H1 (cell line): ENCODE measurements around the gene GRID2. TPM values are rescaled to one million over a fixed set of nuclear protein-coding genes. Genes with fewer than 3 reads are reported as not detected.

ENCODE experiments used
- ASH2L ChIP-seq: fragments of 200-600, 300-600 bp; sonication (generic); IDR thresholded peaks from one replicate; pipeline ENCODE4 v1.7.1; 2017; ENCODE audit warnings: low read length
- ATF2 ChIP-seq: IDR thresholded peaks from 2 replicates; pipeline ENCODE4 v1.6.1; 2012; ENCODE audit warnings: low read length, inconsistent platforms
- BCL11A ChIP-seq, 2 experiments: IDR thresholded peaks; one replicate each; pipeline ENCODE4 v1.6.1; 2011; ENCODE audit warnings: low read depth in 2 of 2, low read length in 2 of 2, mild to moderate bottlenecking in 2 of 2
- BRCA1 ChIP-seq: IDR thresholded peaks from 2 replicates; pipeline ENCODE4 v1.6.1; 2012; ENCODE audit warnings: low read depth, low read length, improper control_type of control experiment
- CHD1 ChIP-seq: IDR thresholded peaks from 2 replicates; pipeline ENCODE4 v1.6.1; 2012; ENCODE audit warnings: low read depth, low read length, improper control_type of control experiment
- FOSL1 ChIP-seq: IDR thresholded peaks from 2 replicates; pipeline ENCODE4 v1.6.1; 2011; ENCODE audit warnings: mild to moderate bottlenecking, low read depth, low read length, moderate library complexity; ENCODE audit not compliant: insufficient read depth
- HDAC6 ChIP-seq: IDR thresholded peaks from one replicate; pipeline ENCODE4 v1.7.1; 2012; ENCODE audit warnings: low read depth, mild to moderate bottlenecking, inconsistent platforms, low read length, moderate library complexity
- JUN ChIP-seq: IDR thresholded peaks from 2 replicates; pipeline ENCODE4 v1.6.1; 2011; ENCODE audit warnings: low read depth, mild to moderate bottlenecking, improper control_type of control experiment, low read length
- JUND ChIP-seq: IDR thresholded peaks from 2 replicates; pipeline ENCODE4 v1.6.1; 2011; ENCODE audit warnings: mild to moderate bottlenecking, improper control_type of control experiment, low read length
- NRF1 ChIP-seq: IDR thresholded peaks from 2 replicates; pipeline ENCODE4 v1.6.1; 2011; ENCODE audit warnings: mild to moderate bottlenecking, low read depth, low read length, improper control_type of control experiment
- POLR2AphosphoS5 ChIP-seq: IDR thresholded peaks from 2 replicates; pipeline ENCODE4 v1.6.1; 2011; ENCODE audit warnings: low read depth, low read length
- POU5F1 ChIP-seq: IDR thresholded peaks from 2 replicates; pipeline ENCODE4 v1.6.1; 2011; ENCODE audit warnings: low read depth, mild to moderate bottlenecking, low read length, moderate library complexity
- RFX5 ChIP-seq: IDR thresholded peaks from 2 replicates; pipeline ENCODE4 v1.6.1; 2011; ENCODE audit warnings: low read depth, low read length, improper control_type of control experiment, borderline replicate concordance
- SAP30 ChIP-seq: fragments of 300-600 bp; sonication (generic); IDR thresholded peaks from 2 replicates; pipeline ENCODE4 v1.7.1; 2012; ENCODE audit warnings: low read length, moderate library complexity, mild to moderate bottlenecking, inconsistent platforms; ENCODE audit not compliant: insufficient read depth, insufficient replicate concordance
- SIN3A ChIP-seq, 2 experiments: IDR thresholded peaks in 1 of 2; conservative IDR thresholded peaks in 1 of 2; 2 replicates each; pipeline ENCODE4 v1.6.1; 2011 to 2012; ENCODE audit warnings: low read length in 2 of 2, improper control_type of control experiment in 1 of 2, low read depth in 1 of 2, mild to moderate bottlenecking in 1 of 2
- SRF ChIP-seq: IDR thresholded peaks from 2 replicates; pipeline ENCODE4 v1.6.1; 2011; ENCODE audit warnings: mild to moderate bottlenecking, low read depth, low read length, moderate library complexity
- TAF1 ChIP-seq: IDR thresholded peaks from 2 replicates; pipeline ENCODE4 v1.6.1; 2011; ENCODE audit warnings: mild to moderate bottlenecking, low read depth, low read length
- YY1 ChIP-seq: IDR thresholded peaks from 2 replicates; pipeline ENCODE4 v1.6.1; 2011; ENCODE audit warnings: low read depth, mild to moderate bottlenecking, low read length
- polyA plus RNA-seq, 7 experiments: library from polyadenylated mRNA; depleted of rRNA in 3 of 7; stranded (reverse) in 5 of 7; unstranded in 2 of 7; fragments of >200 nt in 5 of 7; fragments of 200-250 nt in 2 of 7; gene quantifications; 1 replicate in 5 of 7; 2 replicates in 1 of 7; 4 replicates in 1 of 7; pipeline versions ENCODE4 v1.2.1 to v1.2.3, GENCODE V29; 2011 to 2013; ENCODE audit warnings: missing spikeins in 2 of 7, mixed read lengths in 2 of 7
- total RNA-seq: library from RNA; stranded (reverse); fragmentation: NEBNext Ultra II Directional; extraction: Animal tissue kit (Norgen Biotek cat#: 25700); gene quantifications from 2 replicates; pipeline ENCODE4 v1.2.1, GENCODE V29; 2021

GRID2 gene
- total and polyA plus RNA-seq, 2 of the 8 experiments (the other 6 are each of a cell fraction or from before 2014, with no cell fraction given), result 31.1 to 81.9 TPM

GRCh38 chr4:92303621-92304027 is at the start of gene GRID2 (continued):
- TF ChIP-seq TAF1 (no peak), CHD1 (no peak), JUND (no peak), POLR2AphosphoS5 (no peak), BCL11A (IDR thresholded peaks at IDR 0.05; ENCODE audit: low read depth in 2 of 2, low read length in 2 of 2) (no peak), FOSL1 (no peak), ATF2 (no peak), JUN (no peak), SIN3A (conservative IDR thresholded peaks at IDR 0.05 in 1 of 2, IDR thresholded peaks at IDR 0.05 in 1 of 2; ENCODE audit: low read depth in 1 of 2, low read length in 2 of 2) (peak; percentile 41 to 79; a peak in 1 of 4 replicates), SAP30 (no peak), NRF1 (no peak), RFX5 (no peak), YY1 (no peak; the same call in 1 of the 2 replicates), SRF (no peak), HDAC6 (no peak), ASH2L (peak; percentile 85), POU5F1 (no peak), BRCA1 (no peak)
